HG03442 (cell line): ENCODE measurements around the gene TEP1.
"Not testable (repeated sequence)": the region's sequence is repeated elsewhere in the genome, so short reads cannot be mapped to it uniquely, and the experiment has no call there.

Experiments
- ATAC-seq: cut with Tn5 transposase; IDR thresholded peaks from one replicate; pipeline ENCODE4 v1.9.1; 2021; ENCODE audit warnings: mild to moderate bottlenecking, moderate library complexity; ENCODE audit not compliant: unreplicated experiment

TEP1 gene

DNA sequence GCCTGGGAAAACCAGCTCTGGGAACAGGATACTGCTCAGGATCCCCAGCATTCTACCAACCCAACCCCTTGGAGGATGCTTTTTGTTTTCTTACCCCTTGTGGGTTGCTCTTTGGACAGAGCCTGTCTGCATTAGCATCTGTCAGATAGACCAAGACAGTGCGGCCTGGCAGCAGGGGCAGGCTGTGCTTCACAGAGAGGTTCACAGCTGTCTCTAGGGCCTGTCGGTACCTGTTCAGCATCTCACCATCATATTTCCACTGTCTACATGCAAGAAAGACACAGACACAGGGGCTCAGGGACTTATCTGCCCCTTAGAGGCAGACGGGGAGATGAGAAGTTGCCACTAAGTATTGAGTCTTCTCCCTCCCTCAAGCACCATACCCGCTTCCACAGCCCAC is 21.8 kb downstream of the TEP1 start:
- no peak for ATAC-seq

DNA sequence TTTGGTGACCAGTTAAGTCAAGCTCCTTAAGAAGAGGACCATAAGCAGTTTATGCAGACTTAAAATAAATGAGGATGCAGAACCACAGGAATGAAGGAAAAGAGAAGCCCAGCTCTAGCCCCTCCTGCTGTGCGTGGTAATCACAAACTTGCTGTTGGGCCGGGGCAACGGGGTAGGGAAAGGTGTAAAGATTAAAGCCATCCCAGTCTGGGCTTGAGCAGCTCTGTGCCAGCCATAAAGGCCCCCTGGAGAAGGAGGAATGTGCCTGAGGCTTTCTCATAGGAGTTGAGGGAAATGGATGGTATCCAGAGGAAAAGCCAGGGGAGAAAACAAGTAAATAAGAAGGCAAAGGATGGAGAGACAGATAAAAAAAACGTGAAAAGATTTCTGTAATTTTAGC is 25.1 kb downstream of the TEP1 start:
- ATAC-seq, result no peak

DNA sequence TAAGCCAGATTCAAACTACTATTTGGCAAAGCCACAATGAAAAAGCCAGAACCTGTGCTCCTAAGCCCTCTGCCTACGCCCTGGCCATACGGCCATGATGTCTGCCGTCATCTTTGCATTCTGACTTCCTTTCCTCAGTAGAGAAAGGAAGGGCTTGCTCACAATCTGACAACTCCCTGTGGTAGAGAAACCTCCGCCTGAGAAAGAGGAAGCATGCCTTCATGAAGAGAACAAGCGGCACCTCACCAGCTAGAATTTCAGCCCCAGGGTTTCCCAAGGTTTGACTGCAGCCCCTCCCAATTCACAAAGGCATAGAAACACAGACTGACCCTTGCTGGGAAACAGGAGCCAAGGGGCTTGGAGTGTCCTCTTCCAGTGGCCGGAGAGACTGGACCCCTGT is 25.7 kb downstream of the TEP1 start:
- ATAC-seq, result peak; percentile 68

DNA sequence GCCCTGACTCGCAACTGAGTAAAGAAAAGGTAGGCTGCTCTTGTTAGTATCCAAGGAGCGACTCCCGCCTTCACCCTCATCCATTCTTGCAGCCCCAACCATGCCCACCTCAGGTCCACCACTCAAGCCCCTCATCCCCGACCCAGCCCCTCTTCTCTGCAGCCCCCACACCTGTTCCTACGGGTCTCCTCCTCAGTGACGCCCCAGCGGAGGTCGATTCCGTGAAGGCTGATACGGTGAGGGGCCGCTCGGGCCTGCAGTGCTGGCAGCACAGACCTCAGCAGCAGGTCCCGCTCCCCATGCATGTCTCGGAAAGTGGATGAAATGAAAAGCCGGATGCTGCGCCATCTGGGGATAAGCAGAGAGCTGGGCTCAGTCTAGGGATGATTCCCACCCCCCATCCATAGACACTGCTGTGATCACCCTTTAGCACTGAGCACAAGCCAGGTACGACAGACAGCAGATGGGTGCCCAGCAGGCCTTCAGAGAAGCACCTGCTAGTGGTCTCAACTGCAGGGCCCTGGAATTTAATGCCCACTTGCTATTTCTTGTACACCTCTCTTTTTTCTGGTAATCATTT is 26.9 kb downstream of the TEP1 start:
- ATAC-seq, result no peak

DNA sequence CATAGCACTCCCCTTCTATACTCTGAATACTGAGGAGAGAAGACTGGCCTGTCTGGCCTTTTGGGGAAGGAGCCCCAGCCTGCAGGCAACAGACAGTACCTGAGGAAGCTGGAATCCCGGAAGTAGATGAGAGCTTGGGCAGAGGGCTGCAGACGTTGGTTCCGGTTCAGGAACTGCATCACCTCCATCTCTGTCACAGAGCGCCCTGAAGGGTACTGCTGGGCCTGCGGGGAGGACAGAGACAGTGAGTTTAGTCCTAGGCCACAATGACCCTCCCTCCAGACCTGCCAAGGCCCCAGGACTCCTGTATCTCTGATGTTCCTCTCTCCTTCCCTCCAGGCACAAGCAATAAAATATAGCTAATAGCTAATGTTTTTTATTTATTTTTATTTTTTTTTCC is 28.4 kb downstream of the TEP1 start:
- no peak for ATAC-seq

DNA sequence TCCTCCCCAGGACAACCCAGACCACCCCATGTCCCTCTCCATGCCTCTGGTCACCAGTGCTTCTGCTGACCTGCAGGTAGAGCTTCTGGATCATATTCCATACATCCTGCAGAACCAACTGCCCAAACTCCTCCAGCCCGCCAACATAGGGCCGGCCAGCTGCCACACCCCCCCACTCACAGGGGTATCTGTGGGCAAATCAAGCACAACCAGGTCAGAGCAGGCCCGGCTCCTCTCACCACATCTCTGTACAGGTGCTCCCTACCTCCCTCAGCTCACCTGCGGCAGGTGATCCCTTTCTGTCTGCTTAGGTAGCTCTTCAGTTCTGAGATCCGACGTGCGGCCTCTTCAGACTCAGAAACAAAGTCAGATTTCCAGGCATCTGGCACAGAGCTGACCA is 29.0 kb downstream of the TEP1 start:
- ATAC-seq, result no peak

DNA sequence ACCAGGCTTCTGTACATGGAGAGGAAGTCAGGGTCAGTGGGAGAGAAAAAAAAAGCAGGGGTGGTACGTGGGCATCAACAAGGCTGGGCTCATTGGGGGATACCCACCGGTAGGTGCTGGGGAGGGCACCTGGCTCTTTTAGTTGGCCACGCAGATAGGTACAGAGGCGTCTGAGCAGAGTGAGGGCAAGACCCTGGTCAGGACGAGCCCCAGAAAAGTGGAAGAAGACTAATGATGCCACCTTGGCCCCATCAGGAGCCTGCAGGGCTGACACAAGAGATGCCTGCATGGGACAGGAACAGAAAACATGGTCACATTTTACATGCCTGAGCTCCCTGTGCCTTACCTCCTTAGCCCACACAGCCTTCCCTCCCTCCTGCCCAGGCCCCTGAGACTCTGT is 29.7 kb downstream of the TEP1 start:
- ATAC-seq, result no peak

DNA sequence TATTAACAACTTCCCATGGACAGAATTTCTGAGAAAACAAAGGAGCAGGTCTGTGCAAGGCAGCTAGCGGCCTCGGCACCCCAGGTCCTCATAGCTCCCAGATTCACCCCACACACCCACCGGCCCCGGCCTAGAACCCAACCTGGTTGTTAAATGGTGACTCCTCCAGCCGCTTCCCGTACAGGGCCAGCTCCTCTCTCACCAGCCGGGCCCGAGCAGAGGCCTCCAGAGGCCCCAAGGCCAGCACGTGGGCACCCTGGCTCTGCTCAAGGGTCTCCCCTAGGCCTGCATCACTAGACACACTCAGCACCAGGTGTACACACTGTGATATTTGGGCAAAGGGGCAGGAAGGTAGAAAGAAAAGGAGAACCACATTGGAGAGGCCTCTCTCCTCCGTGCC is 30.3 kb downstream of the TEP1 start:
- ATAC-seq, result no peak

DNA sequence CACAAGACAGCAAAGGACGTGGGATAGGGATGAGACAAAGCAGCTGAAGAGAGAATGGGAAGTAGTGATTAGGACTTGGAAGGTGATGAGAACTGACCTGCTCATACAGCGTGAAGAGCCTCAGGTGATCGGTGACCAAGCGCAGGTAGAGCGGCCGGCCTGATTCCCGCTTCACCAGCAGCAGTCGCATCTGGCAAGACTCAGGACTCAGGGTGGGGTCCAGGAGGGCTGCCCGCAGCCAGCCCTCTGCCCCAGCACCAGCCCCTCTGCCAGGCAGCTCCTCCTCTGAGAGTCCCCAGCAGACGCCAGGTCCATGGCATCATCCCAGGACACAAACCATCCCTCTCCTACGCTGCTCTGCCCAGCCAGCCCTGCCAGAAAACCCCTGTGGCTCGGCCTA is 30.8 kb downstream of the TEP1 start:
- ATAC-seq, result no peak

DNA sequence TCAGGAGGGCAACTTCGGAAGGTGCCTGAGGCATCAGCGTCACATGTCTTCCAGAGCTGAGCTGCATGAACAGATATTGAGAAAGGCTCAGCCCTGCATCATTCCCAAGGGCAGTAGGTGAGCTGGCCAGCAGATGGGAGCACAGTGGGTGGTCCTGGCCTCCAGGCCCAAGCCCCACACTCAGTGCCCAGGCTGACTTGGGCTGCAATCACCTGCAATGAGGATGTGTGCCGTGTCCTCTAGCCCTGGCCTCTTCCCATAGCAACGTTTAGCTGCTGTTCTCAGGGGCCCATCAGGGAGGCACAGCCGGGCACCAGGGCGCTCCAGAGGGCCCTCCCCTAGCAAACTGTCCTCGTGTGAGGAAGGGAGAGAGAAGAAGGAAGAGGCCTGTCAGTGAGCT is 32.0 kb downstream of the TEP1 start:
- no peak for ATAC-seq

DNA sequence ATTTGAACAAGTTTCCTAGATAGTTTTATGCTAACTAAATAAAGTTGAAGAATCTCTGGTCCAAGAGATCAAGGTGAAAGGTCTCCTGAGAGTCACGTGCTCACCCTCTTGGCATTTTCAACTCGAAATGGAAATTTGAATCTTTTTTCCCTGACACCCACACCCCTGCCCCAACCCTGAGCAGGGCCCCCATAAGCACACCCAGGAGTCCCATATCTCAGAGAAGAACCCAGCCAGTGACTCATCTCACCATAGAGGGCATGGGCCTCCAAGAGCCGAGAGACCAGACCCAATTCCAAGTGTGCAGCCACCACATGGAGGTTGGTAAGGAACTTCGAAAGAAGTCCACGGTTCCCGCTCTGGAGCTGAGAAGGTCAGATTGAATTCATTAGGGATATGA is 32.6 kb downstream of the TEP1 start:
- ATAC-seq, result no peak

DNA sequence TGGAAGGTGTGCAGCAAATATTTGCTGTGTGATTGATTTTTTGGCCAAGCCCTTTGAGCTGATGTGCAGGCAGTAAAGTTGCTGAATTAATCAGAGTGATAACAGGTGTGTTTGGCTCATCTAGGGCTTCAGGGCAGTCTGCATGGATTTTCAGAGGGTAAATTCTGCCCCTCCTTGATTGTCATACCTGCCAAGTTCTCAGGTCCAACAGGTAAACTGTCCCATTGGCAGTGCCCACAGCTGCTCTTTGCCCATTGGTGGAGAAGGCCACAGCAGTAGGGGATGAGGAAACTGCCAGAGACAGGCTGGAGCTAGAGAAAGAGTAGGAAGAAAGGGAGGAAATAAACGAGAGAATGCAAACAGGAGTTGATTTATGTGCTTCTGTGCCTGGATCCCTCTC is 33.6 kb downstream of the TEP1 start:
- no peak for ATAC-seq

DNA sequence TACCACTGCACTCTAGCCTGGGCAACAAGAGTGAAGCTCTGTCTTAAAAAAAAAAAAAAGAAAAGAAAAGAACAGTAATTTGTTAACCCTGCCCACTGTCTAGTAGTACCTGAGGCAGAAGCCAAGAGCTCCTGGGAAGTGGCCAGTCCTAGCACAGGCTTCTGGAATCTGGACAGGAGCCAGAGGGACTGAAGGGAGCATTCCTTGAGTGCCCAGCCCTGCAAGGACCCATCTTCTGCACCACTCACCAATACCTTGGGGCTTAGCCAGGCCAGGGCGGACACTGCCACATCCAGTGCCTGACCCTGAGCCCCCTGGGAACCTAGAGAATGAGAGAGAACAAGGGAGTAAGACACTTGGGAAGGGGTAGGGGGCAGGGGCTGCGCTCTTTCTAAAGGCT is 36.1 kb downstream of the TEP1 start:
- no peak for ATAC-seq

DNA sequence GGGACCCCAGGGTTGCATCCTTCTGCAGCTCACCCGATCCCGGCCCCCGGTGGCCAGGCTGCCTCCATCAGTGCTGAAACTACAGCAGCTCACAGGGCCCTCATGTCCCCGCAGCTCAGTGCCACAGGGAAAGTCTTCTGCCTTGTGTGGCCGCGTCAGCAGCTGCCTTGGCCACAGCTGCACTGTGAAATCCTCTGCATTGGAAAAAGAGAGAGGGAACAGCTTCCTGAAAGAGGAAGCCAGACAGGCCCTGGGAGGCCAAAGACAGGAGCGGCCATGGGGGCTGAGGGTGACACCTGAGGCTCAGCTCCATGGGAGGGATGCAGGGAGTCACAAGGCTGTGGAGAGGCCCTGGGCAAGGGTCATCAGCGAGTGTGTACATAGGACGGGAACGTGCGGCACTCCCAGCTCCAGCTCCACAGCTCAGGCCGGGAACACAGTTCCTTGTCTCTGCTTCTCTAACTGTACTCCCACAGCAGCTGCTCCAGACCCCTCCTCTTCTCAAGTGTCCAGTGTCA is 37.2 kb downstream of the TEP1 start:
- no peak for ATAC-seq

DNA sequence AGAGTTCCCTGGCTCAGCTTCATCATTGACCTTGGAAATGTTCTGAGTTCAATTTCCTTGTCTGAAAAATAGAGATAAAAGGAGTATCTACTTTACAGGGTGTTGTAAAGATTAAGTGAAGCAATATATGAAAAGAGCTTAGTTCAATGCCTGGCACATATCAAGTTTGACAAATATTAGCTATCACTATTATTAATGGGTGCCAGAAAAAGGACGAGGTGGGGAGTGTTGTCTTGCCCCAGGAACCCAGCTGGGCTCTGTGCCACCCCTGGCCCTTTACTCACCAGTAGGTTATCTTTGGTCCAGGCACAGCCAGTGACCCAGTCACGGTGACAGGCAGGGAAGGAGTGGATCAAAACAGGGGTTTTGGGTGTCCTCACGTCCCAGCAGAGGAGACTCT is 37.8 kb downstream of the TEP1 start:
- no peak for ATAC-seq

DNA sequence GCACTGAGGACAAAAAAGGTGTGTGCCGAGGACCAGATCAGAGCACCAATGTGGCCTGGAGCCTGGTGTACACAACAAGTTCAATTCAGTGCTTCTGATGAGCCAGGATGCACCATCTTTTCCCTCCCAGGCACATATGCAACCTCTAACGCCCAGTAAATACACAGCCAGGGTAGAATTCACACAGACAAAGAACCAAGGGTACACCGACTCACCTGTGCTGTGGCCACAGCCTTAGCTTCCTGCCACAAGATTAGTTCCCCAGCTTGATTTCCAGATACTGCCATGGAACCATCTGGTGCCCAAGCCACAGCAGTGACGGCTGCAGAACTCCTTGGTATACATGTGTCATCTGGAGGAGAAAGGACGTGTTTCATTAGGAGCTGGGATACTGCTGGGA is 40.5 kb downstream of the TEP1 start:
- no peak for ATAC-seq

DNA sequence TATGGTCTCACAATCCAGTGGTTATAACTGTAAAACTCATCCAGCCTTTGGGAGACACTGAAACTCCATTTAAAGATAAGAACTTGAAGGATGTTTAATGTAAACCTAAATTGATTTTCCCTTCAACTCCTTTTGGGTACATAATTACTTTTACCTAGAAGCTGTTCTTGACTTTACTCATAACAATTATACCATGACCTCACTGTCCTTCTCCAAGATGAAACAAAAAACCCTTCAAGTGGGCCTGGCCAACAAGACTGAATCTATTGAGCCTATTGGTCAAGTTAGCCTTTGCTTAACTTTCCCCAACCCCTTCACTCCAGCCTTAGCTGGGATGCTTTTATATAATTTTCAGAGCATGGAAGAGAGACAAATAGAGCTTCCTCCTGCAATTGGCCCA is 47.4 kb downstream of the TEP1 start:
- no peak for ATAC-seq

DNA sequence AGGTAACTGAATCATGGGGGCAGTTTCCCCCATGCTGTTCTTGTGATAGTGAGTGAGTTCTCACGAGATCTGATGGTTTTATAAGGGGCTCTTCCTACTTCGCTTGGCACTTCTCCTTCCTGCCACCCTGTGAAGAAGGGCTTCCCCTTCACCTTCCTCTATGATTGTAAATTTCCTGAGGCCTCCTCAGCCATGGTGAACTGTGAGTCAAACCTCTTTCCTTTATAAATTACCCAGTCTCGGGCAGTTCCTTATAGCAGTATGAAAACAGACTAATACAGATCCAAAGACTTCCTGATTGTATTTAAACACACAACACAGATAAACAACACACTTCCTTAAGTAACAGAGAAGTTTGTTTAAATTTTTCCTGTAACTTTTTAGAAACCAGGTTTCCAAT is 54.8 kb downstream of the TEP1 start:
- not testable (repeated sequence) for ATAC-seq

DNA sequence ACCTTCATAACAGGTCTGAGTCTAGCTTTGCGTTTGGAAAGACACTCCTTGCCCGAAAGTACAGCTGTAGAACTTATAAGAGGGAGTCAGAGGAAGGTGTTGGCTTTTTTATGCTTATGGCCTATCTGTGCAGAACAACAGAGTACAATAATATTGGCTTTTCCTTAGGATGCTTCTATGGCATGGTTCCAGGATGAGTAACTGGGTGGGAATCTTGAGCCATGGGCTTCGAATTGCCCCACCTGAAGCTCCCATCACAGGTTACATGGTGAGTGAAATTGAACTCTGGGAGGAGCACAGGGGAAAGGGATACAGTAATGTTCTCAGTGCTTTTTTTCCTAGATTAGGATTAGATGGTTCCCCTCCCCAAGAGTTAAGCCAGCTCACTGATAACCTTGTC is 56.9 kb downstream of the TEP1 start:
- ATAC-seq, result no peak

DNA sequence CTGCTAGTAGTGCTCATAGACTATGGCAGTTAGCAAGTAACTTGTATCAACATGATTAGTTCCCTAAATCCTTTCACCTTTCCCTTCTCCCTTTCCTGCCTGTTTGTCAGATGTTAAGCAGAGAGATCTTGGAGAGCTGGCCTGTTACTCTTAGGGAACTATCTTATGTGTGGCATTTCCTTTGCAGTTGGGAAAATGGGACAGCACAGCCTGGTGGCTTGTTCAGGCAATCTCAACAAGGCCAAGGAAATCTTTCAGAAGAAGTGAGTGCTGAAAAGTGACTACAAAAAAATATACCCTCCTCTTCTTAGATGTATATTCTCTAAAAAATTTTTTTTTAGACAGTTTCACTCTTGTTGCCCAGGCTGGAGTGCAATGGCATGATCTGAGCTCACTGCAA is 62.4 kb downstream of the TEP1 start:
- ATAC-seq, result no peak

DNA sequence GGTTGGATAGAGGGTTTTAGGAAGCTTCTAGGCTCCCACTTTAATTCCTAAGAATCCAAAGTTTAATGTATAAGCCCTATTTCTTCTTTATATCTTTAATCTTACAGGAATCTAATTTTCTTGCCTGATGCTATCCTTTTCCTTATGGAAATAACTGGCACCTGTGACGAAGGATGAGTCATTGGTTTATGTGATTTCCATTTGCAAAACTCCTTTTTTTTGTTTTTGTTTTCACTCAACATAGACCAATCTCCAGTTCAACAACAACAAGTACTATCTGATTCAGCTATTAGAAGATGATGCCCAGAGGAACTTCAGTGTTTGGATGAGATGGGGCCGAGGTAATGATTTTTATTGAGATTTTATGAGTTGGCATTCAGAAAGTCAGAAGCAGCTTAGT is 63.0 kb downstream of the TEP1 start:
- no peak for ATAC-seq

DNA sequence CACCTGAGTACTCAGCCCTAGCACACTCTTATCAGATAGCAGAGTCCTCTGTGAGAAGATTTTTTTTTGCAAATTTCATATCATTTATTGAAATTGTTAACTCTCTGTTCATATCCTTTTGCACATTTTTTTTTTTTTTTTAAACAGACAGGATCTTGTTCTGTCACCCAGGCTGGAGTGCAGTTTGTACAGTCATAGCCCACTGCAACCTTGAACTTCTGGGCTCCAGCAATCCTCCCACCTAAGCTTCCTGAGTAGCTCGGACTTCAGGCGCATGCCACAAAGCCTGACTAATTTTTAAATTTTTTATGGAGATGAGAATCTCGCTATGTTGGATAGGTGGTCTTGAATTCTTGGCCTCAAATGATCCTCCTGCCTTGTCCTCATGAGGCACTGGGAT is 65.6 kb downstream of the TEP1 start:
- ATAC-seq, result no peak

DNA sequence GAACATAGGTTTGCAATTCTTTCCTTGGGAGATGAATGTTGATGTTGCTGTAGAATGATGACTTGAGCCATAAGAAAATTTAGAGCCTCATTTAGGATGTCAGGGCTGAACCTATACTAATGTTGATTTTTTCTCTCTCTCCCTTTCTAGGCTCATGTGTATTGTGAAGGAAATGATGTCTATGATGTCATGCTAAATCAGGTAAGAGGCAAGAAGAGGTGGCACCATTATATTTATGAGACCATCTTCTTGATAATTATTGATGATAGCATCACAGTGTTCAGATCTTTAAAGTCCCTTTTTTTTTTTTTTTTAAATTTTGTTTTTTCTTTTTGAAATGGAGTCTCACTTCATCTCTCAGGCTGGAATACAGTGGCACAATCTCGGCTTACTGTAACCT is 66.6 kb downstream of the TEP1 start:
- ATAC-seq, result no peak

DNA sequence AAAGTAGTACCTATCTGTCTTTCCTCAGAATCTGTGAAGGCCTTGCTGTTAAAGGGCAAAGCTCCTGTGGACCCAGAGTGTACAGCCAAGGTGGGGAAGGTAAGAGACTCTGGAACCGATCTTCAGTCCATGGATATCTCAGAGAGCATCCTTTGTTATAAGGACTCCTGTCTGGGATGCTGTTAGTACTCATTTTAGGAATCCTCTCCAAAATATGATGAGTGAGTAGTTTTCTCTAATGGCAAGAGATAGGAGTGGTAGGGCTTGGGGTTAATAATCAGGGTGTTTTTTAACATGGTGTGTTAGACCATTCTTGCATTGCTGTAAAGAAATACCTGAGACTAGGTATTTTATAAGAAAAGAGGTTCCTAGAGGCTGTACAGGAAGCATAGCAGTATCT is 67.9 kb downstream of the TEP1 start:
- ATAC-seq, result no peak
